ENCODE results near the gene ZNF552.

DNA sequence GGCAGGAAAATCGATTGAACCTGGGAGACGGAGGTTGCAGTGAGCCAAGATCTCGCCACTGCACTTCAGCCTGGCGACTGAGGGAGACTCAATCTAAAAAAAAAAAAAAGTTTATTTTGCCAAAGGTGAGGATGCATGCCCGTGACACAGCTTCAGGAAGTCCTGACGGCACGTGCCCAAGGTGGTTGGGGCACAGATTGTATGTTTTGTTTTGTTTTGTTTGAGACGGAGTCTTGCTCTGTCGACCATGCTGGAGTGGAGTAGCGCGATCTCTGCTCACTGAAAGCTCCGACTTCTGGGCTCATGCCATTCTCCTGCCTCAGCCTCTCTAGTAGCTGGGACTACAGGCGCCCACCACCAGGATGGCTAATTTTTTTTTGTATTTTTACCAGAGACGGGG, 3.3 kb upstream of the ZNF552 start:
- no peak for TF ChIP-seq CTCF (conservative IDR thresholded peaks at IDR 0.05 in 1 of 2, IDR thresholded peaks at IDR 0.05 in 1 of 2; ENCODE audit: extremely low read depth in 1 of 2, insufficient read depth in 1 of 2, low read depth in 1 of 2, low read length in 2 of 2)
- TF ChIP-seq EZH2 (IDR thresholded peaks at IDR 0.05; ENCODE audit: borderline replicate concordance, low read length): no peak
